T-cell (primary cell): Measurements from ENCODE around the gene ENC1. TPM values are rescaled to one million over a fixed set of nuclear protein-coding genes. Genes with fewer than 3 reads are reported as not detected.

ENCODE experiments used
- ATAC-seq, 4 experiments: fragments of 200-7000 bp in 3 of 4; fragments of 150-1000 bp in 1 of 4; cut with Tn5 transposase; replicated peaks in 1 of 4; 1 replicate in 3 of 4; 2 replicates in 1 of 4; pipeline ENCODE4 v1.10.0; 2021; ENCODE audit warnings: moderate library complexity in 3 of 4, mild to moderate bottlenecking in 2 of 4, moderate number of reproducible peaks in 1 of 4
- CTCF ChIA-PET, 2 donors: fragments of 300-600 bp; sonication (Branson Sonifier 250); formaldehyde crosslinking; loops; one replicate each; lab custom pipeline; 2022; ENCODE audit warnings: antibody characterized with exemption in 2 of 2; lab: Charles Lee
- POLR2A ChIA-PET, 2 donors: fragments of 300-600 bp; sonication (Branson Sonifier 250); formaldehyde crosslinking; loops; one replicate each; lab custom pipeline; 2022; ENCODE audit warnings: antibody characterized with exemption in 2 of 2; lab: Charles Lee
- DNase-seq, 35 experiments: peaks; one replicate each; pipeline versions ENCODE4 v3.0.0 to v3.0.0-alpha.2; 2013 to 2023
- H3K27ac ChIP-seq: one replicate; pipeline ENCODE4 v1.5.1; 2013; ENCODE audit warnings: low read length
- H3K27me3 ChIP-seq, 2 experiments: replicated peaks in 1 of 2; 1 replicate in 1 of 2; 2 replicates in 1 of 2; pipeline versions ENCODE4 v1.6.1 to v1.7.0; 2013; ENCODE audit warnings: low read length in 1 of 2, mixed read lengths in 1 of 2; ENCODE audit not compliant: control insufficient read depth in 2 of 2, insufficient read depth in 2 of 2; ENCODE audit errors: extremely low read depth in 1 of 2
- H3K36me3 ChIP-seq, 2 donors: 1 replicate in 1 of 2; 2 replicates in 1 of 2; pipeline versions ENCODE4 v1.6.1 to v1.7.0; 2013; ENCODE audit warnings: low read length in 1 of 2; ENCODE audit not compliant: control insufficient read depth in 2 of 2, insufficient read depth in 1 of 2; ENCODE audit errors: extremely low read depth in 1 of 2
- H3K4me1 ChIP-seq, 2 experiments: 1 replicate in 1 of 2; 2 replicates in 1 of 2; pipeline versions ENCODE4 v1.6.1 to v1.7.0; 2013; ENCODE audit warnings: low read length in 2 of 2, mixed read lengths in 1 of 2; ENCODE audit not compliant: insufficient read depth in 2 of 2, control insufficient read depth in 1 of 2; ENCODE audit errors: extremely low read depth in 1 of 2
- H3K4me3 ChIP-seq, 2 donors: 1 replicate in 1 of 2; 2 replicates in 1 of 2; pipeline versions ENCODE4 v1.5.1 to v1.7.0; 2013; ENCODE audit warnings: mild to moderate bottlenecking in 2 of 2, low read length in 1 of 2, moderate library complexity in 1 of 2; ENCODE audit not compliant: control insufficient read depth in 1 of 2; ENCODE audit errors: extremely low read depth in 1 of 2
- H3K9me3 ChIP-seq: 2 replicates; pipeline ENCODE4 v1.7.0; 2013
- H3K27ac Mint-ChIP-seq, 2 donors: one replicate each; pipeline ENCODE4 v1.8.0; 2020 to 2021; ENCODE audit warnings: mild to moderate bottlenecking in 2 of 2, mixed read lengths in 2 of 2
- H3K27me3 Mint-ChIP-seq, 2 donors: one replicate each; pipeline ENCODE4 v1.8.0; 2021 to 2022; ENCODE audit warnings: mixed read lengths in 2 of 2
- H3K36me3 Mint-ChIP-seq: one replicate; pipeline ENCODE4 v1.8.0; 2021; ENCODE audit warnings: mixed read lengths
- H3K4me1 Mint-ChIP-seq, 3 donors: one replicate each; pipeline ENCODE4 v1.8.0; 2020 to 2022; ENCODE audit warnings: mixed read lengths in 3 of 3, mild to moderate bottlenecking in 1 of 3
- H3K4me3 Mint-ChIP-seq, 3 donors: one replicate each; pipeline ENCODE4 v1.8.0; 2020 to 2022; ENCODE audit warnings: mild to moderate bottlenecking in 3 of 3, mixed read lengths in 3 of 3, moderate library complexity in 3 of 3
- H3K9me3 Mint-ChIP-seq, 3 donors: one replicate each; pipeline ENCODE4 v1.8.0; 2020 to 2022; ENCODE audit warnings: mixed read lengths in 3 of 3
- WGBS: methylation state at CpG from one replicate; pipeline ENCODE4 v1.1.5; 2013; ENCODE audit warnings: missing lambda C conversion rate; ENCODE audit not compliant: insufficient coverage; 5-methylcytosine and 5-hydroxymethylcytosine counted together
- total RNA-seq, 35 experiments: library from RNA in 6 of 35; stranded (reverse) in 6 of 35; fragments of 120-200 nt in 1 of 35; gene quantifications; one replicate each; pipeline versions ENCODE4 v1.2.1 to v1.2.4 and lab custom pipeline; 2013 to 2026

Gene ENC1
- total RNA-seq, 5 donors from 2014 or later (not counting 1 experiment from before 2014, with no cell fraction given): 0.70 to 21.0 (median 2.7) TPM

DNA sequence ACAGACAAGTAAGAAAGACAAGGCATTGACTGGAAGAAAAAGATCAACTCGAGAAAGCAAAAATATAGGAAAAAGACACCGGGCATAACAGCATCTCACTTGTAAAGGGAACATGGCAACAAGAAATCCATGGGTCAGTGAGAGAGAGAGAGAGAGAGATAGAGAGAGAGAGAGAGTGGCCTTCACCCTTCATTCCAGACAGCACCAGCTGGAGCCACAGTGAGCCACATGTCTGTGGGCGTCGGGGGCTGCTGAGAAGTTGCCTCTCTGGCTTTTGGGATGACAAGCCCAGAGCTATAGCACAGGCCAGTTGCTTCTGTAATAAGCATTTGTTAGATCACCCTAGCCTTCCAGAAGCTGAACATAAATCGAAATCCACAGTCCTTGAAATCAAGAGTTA, 20.3 kb upstream of the ENC1 start:
- WGBS: 100% methylated on average over 1 of the region's 5 CpGs
- CTCF ChIA-PET: interaction anchor here (0.7 to 1.1 kb wide), 2 partner anchors 12 to 66 kb away, joined by 3 to 6 read pairs; no protein-coding TSS in a partner anchor

DNA sequence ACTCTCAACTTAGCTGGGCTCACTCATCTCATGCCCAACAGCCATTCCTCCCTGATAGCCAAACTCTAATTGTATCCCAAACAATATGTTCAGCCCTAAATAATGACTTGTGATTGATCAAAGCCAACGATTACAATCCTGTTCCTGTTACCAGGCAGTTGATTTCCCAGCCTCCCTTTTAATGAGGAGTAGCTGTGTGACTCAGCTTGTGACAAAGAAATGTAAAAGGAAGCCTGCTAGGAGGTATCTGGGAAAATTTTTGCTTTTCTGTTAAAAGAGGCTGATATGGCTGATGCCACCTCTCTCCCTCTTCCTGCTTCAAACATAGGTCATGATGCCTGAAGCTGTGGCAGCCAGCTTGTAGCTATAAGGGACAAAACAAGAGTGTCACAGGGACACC, 19.6 kb upstream of the ENC1 start:
- ATAC-seq: no peak
- Histone ChIP-seq H3K4me3 (no peak overlapping the region), H3K9me3 (no peaks in the 10 kb centered on the region), H3K27ac (no peak overlapping the region), H3K4me1 (no peaks in the 10 kb centered on the region), H3K27me3 (peaks cover 0 to 7% of the 10 kb centered on the region in 2 experiments), H3K36me3 (no peaks in the 10 kb centered on the region)
- Mint-ChIP-seq H3K27me3 (peaks cover 24% of the 10 kb centered on the region in 2 donors), H3K4me1 (no peaks in the 10 kb centered on the region), H3K27ac (no peak overlapping the region), H3K36me3 (no peaks in the 10 kb centered on the region), H3K4me3 (no peak overlapping the region), H3K9me3 (no peaks in the 10 kb centered on the region)
- WGBS: no CpG with 5 or more reads among the region's 1 CpG
- no peak for DNase-seq
- POLR2A ChIA-PET: no interaction called here
- CTCF ChIA-PET: interaction anchor here in 1 of 2 donors (1.1 kb wide), 1 partner anchor 11 kb away, joined by 3 read pairs; no protein-coding TSS in a partner anchor

More for the DNA sequence above, 20.3 kb upstream of the ENC1 start:
- H3K9me3 Mint-ChIP-seq: no peaks in the 10 kb centered on the region
- ATAC-seq: no peak
- no peak for DNase-seq
- no peak overlapping the region for H3K27ac Mint-ChIP-seq
- Histone ChIP-seq H3K4me1 (no peaks in the 10 kb centered on the region), H3K4me3 (no peak overlapping the region), H3K36me3 (no peaks in the 10 kb centered on the region), H3K9me3 (no peaks in the 10 kb centered on the region), H3K27me3 (peaks cover 0 to 7% of the 10 kb centered on the region in 2 experiments), H3K27ac (no peak overlapping the region)
- no peaks in the 10 kb centered on the region for H3K4me1 Mint-ChIP-seq
- H3K4me3 Mint-ChIP-seq: no peak overlapping the region
- H3K36me3 Mint-ChIP-seq: no peaks in the 10 kb centered on the region
- POLR2A ChIA-PET: no interaction called here
- H3K27me3 Mint-ChIP-seq: peaks cover 24% of the 10 kb centered on the region in 2 donors

DNA sequence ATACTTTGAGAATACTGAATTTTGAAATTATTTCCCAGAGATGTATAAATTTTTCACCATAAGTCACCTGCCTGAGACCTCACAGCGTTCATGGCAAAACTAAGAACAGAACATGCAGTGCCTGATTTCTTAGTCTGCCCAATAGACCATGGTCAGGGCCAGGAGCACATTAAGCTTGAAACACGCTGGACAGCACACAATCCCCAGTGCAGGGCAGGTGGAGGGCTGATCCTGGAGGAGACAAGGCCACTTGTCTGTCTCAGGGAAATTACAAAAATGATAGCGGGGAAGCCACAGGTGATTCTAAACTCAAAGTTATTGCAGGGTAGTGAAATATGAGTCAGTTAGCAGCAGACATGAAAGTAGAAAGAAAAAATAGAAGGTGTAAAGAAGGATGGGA, 18.6 kb upstream of the ENC1 start:
- Mint-ChIP-seq H3K9me3 (no peaks in the 10 kb centered on the region), H3K4me3 (no peak overlapping the region), H3K4me1 (no peaks in the 10 kb centered on the region), H3K27ac (no peak overlapping the region), H3K27me3 (peaks cover 24% of the 10 kb centered on the region in 2 donors), H3K36me3 (no peaks in the 10 kb centered on the region)
- H3K9me3 ChIP-seq: no peaks in the 10 kb centered on the region
- H3K27me3 ChIP-seq: peaks cover 0 to 7% of the 10 kb centered on the region in 2 experiments
- DNase-seq (no peak), ATAC-seq (no peak)
- H3K27ac ChIP-seq: no peak overlapping the region
- H3K4me1 ChIP-seq: no peaks in the 10 kb centered on the region
- ChIA-PET CTCF (no interaction called here), POLR2A (interaction anchor here in 1 of 2 donors (0.7 kb wide), 1 partner anchor 447 kb away, joined by 3 read pairs; no protein-coding TSS in a partner anchor)
- no peak overlapping the region for H3K4me3 ChIP-seq
- 42% methylated on average over 2 of the region's 3 CpGs for WGBS
- H3K36me3 ChIP-seq: no peaks in the 10 kb centered on the region

DNA sequence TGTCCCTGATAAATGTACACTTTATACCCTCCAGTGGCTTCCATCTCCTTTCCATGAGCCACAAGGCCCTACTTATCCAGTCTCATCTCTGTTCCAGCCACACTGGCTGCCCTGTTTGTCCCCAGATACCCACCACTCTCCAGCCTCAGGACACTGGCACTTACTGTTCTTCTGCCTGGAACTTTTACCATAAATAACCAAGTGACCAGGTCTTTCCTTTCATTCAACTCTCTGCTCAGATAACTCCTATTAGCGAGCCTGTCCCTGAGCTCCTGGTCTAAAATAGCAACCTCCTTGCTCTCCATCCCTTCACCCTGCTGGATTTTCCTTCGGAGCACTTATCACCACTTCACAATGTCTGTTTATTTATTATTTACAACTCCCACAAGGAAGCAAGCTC, 16.6 kb upstream of the ENC1 start:
- no peak for ATAC-seq

DNA sequence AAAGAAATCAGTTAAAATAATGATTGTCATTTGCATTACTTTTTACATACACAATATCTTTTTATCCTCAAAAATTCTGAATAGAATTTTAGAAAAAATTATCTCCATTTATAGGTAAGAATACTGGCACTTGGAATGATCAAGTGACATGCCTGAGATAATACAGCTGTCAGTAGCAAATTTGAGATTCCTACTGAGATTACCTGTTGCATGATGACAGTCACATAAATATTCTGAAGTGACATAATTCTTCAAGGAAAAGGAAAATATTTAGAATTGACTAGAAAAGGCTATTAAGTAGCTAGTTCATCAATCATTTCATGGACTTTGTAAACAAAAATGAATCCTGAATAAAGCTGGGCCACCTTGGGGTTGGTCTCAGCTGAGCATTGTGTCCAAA, 15.2 kb upstream of the ENC1 start:
- no peaks in the 10 kb centered on the region for H3K36me3 ChIP-seq
- no peaks in the 10 kb centered on the region for H3K9me3 Mint-ChIP-seq
- peaks cover 15 to 18% of the 10 kb centered on the region in 2 donors for H3K27me3 Mint-ChIP-seq
- no peak overlapping the region for H3K4me3 Mint-ChIP-seq
- H3K27me3 ChIP-seq: peaks cover 0 to 2% of the 10 kb centered on the region in 2 experiments
- no peaks in the 10 kb centered on the region for H3K36me3 Mint-ChIP-seq
- no peak overlapping the region for H3K4me3 ChIP-seq
- POLR2A ChIA-PET: no interaction called here
- H3K27ac ChIP-seq: no peak overlapping the region
- CTCF ChIA-PET: no interaction called here
- DNase-seq (no peak), ATAC-seq (no peak)
- no peaks in the 10 kb centered on the region for H3K4me1 ChIP-seq
- no peak overlapping the region for H3K27ac Mint-ChIP-seq
- no peaks in the 10 kb centered on the region for H3K4me1 Mint-ChIP-seq
- H3K9me3 ChIP-seq: no peaks in the 10 kb centered on the region

More for the DNA sequence above, 16.6 kb upstream of the ENC1 start:
- no peaks in the 10 kb centered on the region for H3K9me3 ChIP-seq
- no peak overlapping the region for H3K4me3 ChIP-seq
- POLR2A ChIA-PET: interaction anchor here in 1 of 2 donors (0.5 kb wide), 1 partner anchor 21 kb away, joined by 4 read pairs; no protein-coding TSS in a partner anchor
- H3K27ac ChIP-seq: no peak overlapping the region
- H3K27me3 Mint-ChIP-seq: peaks cover 18 to 19% of the 10 kb centered on the region in 2 donors
- H3K27ac Mint-ChIP-seq: no peak overlapping the region
- no peak overlapping the region for H3K4me3 Mint-ChIP-seq
- no peak for DNase-seq
- no peaks in the 10 kb centered on the region for H3K4me1 ChIP-seq
- no peaks in the 10 kb centered on the region for H3K4me1 Mint-ChIP-seq
- H3K9me3 Mint-ChIP-seq: no peaks in the 10 kb centered on the region
- CTCF ChIA-PET: interaction anchor here (0.6 to 1.2 kb wide), 3 partner anchors 14 to 268 kb away, joined by 3 to 7 read pairs (median 5); no protein-coding TSS in a partner anchor
- 56% methylated on average over 1 of the region's 2 CpGs for WGBS
- H3K27me3 ChIP-seq: peaks cover 0 to 2% of the 10 kb centered on the region in 2 experiments
- H3K36me3 Mint-ChIP-seq: no peaks in the 10 kb centered on the region
- no peaks in the 10 kb centered on the region for H3K36me3 ChIP-seq

DNA sequence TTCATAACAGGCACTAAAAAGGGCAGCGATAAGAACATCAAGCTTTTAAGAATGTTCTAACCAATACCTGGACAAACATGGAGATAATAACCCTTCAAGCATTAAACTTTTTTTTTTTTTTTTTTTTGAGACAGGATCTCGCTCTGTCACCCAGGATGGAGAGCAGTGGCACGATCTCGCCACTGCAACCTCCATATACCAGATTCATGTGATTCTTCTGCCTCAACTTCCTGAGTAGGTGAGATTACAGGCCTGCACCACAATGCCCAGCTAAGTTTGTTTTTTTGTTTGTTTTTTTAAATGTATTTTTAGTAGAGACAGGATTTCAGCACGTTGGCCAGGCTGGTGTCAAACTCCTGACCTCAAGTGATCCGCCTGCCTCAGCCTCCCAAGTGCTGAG, 14.7 kb upstream of the ENC1 start:
- H3K4me3 ChIP-seq: no peak overlapping the region
- WGBS: no CpG with 5 or more reads among the region's 6 CpGs
- CTCF ChIA-PET: interaction anchor here (1.0 to 1.3 kb wide), 2 partner anchors 9 to 753 kb away, joined by 3 to 4 read pairs; no protein-coding TSS in a partner anchor

More for the DNA sequence above, 14.7 kb upstream of the ENC1 start:
- H3K27ac ChIP-seq: no peak overlapping the region
- peaks cover 0 to 2% of the 10 kb centered on the region in 2 experiments for H3K27me3 ChIP-seq
- no peak overlapping the region for H3K27ac Mint-ChIP-seq
- ATAC-seq (no peak), DNase-seq (no peak)
- no peaks in the 10 kb centered on the region for H3K4me1 ChIP-seq
- H3K4me3 Mint-ChIP-seq: no peak overlapping the region
- H3K27me3 Mint-ChIP-seq: peaks cover 13 to 17% of the 10 kb centered on the region in 2 donors
- H3K36me3 Mint-ChIP-seq: no peaks in the 10 kb centered on the region
- H3K4me1 Mint-ChIP-seq: no peaks in the 10 kb centered on the region
- H3K36me3 ChIP-seq: no peaks in the 10 kb centered on the region
- H3K9me3 ChIP-seq: no peaks in the 10 kb centered on the region
- POLR2A ChIA-PET: no interaction called here
- no peaks in the 10 kb centered on the region for H3K9me3 Mint-ChIP-seq
